Colon (tissue), 2 donors: ENCODE measurements around the gene TMEM212.

Source experiments
- FAIRE-seq: peaks from 2 replicates; lab custom pipeline; 2012; peaks lifted over from hg19 to GRCh38; lab: Jason Lieb, UNC
- donor health status: control.
- donor health status: control.

TMEM212 gene

GRCh38 chr3:171842864-171843518 lies at the start of gene TMEM212:
TMEM212 (plus strand) TSS chr3:171843349; CDS start chr3:171843384, 35 bp downstream.
- no peak for FAIRE-seq

- no peak for FAIRE-seq
These were observed 46.4 kb upstream of the TMEM212 start for GRCh38 chr3:171796625-171797264.

GRCh38 chr3:171797265-171797679 lies 45.9 kb upstream of the TMEM212 start:
- no peak for FAIRE-seq

GRCh38 chr3:171797873-171798272 lies 45.3 kb upstream of the TMEM212 start:
- no peak for FAIRE-seq

- no peak for FAIRE-seq
These were observed 43.6 kb upstream of the TMEM212 start for GRCh38 chr3:171799501-171799900.

GRCh38 chr3:171801738-171802589 lies 41.2 kb upstream of the TMEM212 start:
- FAIRE-seq: no peak

GRCh38 chr3:171802590-171802956 lies 40.6 kb upstream of the TMEM212 start:
- no peak for FAIRE-seq

GRCh38 chr3:171803044-171803443 lies 40.1 kb upstream of the TMEM212 start:
- no peak for FAIRE-seq

- FAIRE-seq: no peak
These were observed 38.3 kb upstream of the TMEM212 start for GRCh38 chr3:171804618-171805389.

- no peak for FAIRE-seq
These were observed 37.5 kb upstream of the TMEM212 start for GRCh38 chr3:171805687-171806086.

GRCh38 chr3:171806200-171807128 lies 36.7 kb upstream of the TMEM212 start:
- no peak for FAIRE-seq

GRCh38 chr3:171807129-171807675 lies 35.9 kb upstream of the TMEM212 start:
- FAIRE-seq: no peak

- no peak for FAIRE-seq
These were observed 35.3 kb upstream of the TMEM212 start for GRCh38 chr3:171807806-171808205.

GRCh38 chr3:171809611-171809860 lies 33.6 kb upstream of the TMEM212 start:
- FAIRE-seq: no peak

GRCh38 chr3:171809861-171810628 lies 33.1 kb upstream of the TMEM212 start, which contains the start of gene PLD1:
PLD1 (minus strand) TSS chr3:171810483; CDS start chr3:171738051, 72,432 bp downstream.
- no peak for FAIRE-seq

- FAIRE-seq: no peak
These were observed 32.4 kb upstream of the TMEM212 start for GRCh38 chr3:171810629-171811294.

GRCh38 chr3:171811295-171811912 lies 31.7 kb upstream of the TMEM212 start:
- no peak for FAIRE-seq

- no peak for FAIRE-seq
These were observed 31.2 kb upstream of the TMEM212 start for GRCh38 chr3:171811913-171812335.

- FAIRE-seq: no peak
These were observed 30.3 kb upstream of the TMEM212 start for GRCh38 chr3:171812811-171813210.
